MM.1S (cell line): ENCODE measurements around the gene ATG10.

Experiments used
- CTCF ChIP-seq: fragments of 300-600 bp; sonication (generic); IDR thresholded peaks from 2 replicates; pipeline ENCODE4 v1.5.1; 2016; ENCODE audit warnings: antibody characterized with exemption, low read length, mixed read lengths
- EZH2 ChIP-seq: fragments of 300-600 bp; sonication (generic); optimal IDR thresholded peaks from 2 replicates; pipeline ENCODE3; 2017; ENCODE audit warnings: low read depth, mild to moderate bottlenecking, antibody characterized with exemption, low read length, mixed read lengths
- EZH2phosphoT487 ChIP-seq: fragments of 300-600 bp; sonication (generic); IDR thresholded peaks from 2 replicates; pipeline ENCODE4 v1.6.1; 2018; ENCODE audit warnings: antibody characterized with exemption, low read length

GRCh38 chr5:82217917-82218316 is 246.1 kb downstream of the ATG10 start:
- TF ChIP-seq CTCF (no peak), EZH2phosphoT487 (no peak), EZH2 (no peak)
